Fibroblast of lung (primary cell): ENCODE measurements around the gene TRIM74.
"Not testable (repeated sequence)": the region's sequence is repeated elsewhere in the genome, so short reads cannot be mapped to it uniquely, and the experiment has no call there.

Experiments
- CTCF ChIP-seq, 2 donors: IDR thresholded peaks in 1 of 2; conservative IDR thresholded peaks in 1 of 2; 1 replicate in 1 of 2; 2 replicates in 1 of 2; pipeline ENCODE4 v1.5.1; 2011 to 2012; ENCODE audit warnings: low read length in 2 of 2, control low read depth in 1 of 2, inconsistent platforms in 1 of 2, low read depth in 1 of 2, mild to moderate bottlenecking in 1 of 2
- EZH2 ChIP-seq: IDR thresholded peaks from 2 replicates; pipeline ENCODE4 v1.5.1; 2012; ENCODE audit warnings: low read length, control low read depth, mild to moderate bottlenecking; ENCODE audit errors: missing control alignments

DNA sequence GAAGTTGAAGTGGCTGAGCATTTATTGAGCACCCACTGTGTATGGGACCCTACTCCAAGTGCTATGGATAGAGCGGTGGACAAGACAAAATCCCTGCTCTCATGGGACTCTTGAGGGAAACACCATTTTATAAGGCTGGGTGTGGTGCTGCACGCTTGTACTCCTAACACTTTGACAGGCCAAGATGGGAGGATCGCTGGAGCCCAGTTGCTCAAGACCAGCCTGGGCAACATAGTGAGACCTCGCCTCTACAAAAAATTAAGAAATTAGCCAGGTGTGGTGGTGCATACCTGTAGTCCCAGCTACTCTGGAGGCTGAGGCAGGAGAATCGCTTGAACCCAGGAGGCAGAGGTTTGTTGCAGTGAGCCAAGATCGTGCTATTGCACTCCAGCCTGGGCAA lies 41.5 kb downstream of the TRIM74 start:
- not testable (repeated sequence) for TF ChIP-seq CTCF (conservative IDR thresholded peaks at IDR 0.05 in 1 of 2, IDR thresholded peaks at IDR 0.05 in 1 of 2; ENCODE audit: low read depth in 1 of 2, low read length in 2 of 2); EZH2
